ENCODE results near the gene KNDC1.

Gene KNDC1

DNA sequence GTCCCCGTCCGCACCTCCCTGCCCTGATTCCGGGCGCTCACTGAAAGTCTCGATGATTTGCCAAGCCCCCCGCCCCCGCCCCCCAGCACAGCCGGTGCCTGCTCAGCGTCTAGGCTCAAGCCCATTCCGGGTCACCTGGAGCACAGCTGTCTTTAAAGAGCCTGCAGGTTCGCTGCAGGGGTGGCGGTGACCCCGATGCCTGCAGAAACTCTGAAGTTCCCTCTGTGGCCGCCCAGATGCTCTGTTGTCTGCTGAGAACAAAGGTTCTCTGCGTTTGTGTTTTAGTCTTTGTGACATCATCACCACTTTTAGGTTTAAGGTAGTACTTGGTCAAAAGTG lies 78.4 kb downstream of the KNDC1 start:
- no peak overlapping the region for H2AFZ ChIP-seq (ENCODE audit: low read length)
- H3K4me1 ChIP-seq (ENCODE audit: low read length): peaks cover 6% of the 10 kb centered on the region; the same call in 1 of the 2 replicates
- TF ChIP-seq EZH2 (optimal IDR thresholded peaks at IDR 0.05; ENCODE audit: low read depth, low read length) (no peak), EZH2phosphoT487 (IDR thresholded peaks at IDR 0.05; ENCODE audit: low read length) (no peak)
- TF ChIP-seq, protein P1, sequence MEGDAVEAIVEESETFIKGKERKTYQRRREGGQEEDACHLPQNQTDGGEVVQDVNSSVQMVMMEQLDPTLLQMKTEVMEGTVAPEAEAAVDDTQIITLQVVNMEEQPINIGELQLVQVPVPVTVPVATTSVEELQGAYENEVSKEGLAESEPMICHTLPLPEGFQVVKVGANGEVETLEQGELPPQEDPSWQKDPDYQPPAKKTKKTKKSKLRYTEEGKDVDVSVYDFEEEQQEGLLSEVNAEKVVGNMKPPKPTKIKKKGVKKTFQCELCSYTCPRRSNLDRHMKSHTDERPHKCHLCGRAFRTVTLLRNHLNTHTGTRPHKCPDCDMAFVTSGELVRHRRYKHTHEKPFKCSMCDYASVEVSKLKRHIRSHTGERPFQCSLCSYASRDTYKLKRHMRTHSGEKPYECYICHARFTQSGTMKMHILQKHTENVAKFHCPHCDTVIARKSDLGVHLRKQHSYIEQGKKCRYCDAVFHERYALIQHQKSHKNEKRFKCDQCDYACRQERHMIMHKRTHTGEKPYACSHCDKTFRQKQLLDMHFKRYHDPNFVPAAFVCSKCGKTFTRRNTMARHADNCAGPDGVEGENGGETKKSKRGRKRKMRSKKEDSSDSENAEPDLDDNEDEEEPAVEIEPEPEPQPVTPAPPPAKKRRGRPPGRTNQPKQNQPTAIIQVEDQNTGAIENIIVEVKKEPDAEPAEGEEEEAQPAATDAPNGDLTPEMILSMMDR (IDR thresholded peaks at IDR 0.05; ENCODE audit: low read length): no peak
- H3K4me2 ChIP-seq (ENCODE audit: low read depth, low read length): no peak overlapping the region
- no peaks in the 10 kb centered on the region for H3K9me2 ChIP-seq (replicated peaks; ENCODE audit: insufficient read depth, low read length)
- H3K9ac ChIP-seq (ENCODE audit: low read length): no peak overlapping the region
- peaks cover 65% of the 10 kb centered on the region for H3K27me3 ChIP-seq (replicated peaks; ENCODE audit: insufficient read depth, low read length)
- H4K20me1 ChIP-seq (ENCODE audit: insufficient read depth, low read length): no peaks in the 10 kb centered on the region
- H3F3A ChIP-seq (ENCODE audit: insufficient read depth, low read length): no peaks in the 10 kb centered on the region
- no peaks in the 10 kb centered on the region for H3K36me3 ChIP-seq (replicated peaks; ENCODE audit: insufficient read depth, low read length)
- H3K9me3 ChIP-seq (replicated peaks; ENCODE audit: insufficient read depth, low read length): no peaks in the 10 kb centered on the region
- no peak overlapping the region for H3K27ac ChIP-seq (ENCODE audit: low read length)
- DNase-seq: no peak
- no peaks in the 10 kb centered on the region for H3K79me2 ChIP-seq (ENCODE audit: low read length)
- H3K4me3 ChIP-seq (ENCODE audit: low read length): no peak overlapping the region

- Histone ChIP-seq H3K4me1 (ENCODE audit: low read length) (peaks cover 6% of the 10 kb centered on the region; the same call in 1 of the 2 replicates), H4K20me1 (ENCODE audit: insufficient read depth, low read length) (no peaks in the 10 kb centered on the region), H3K79me2 (ENCODE audit: low read length) (no peaks in the 10 kb centered on the region), H3K9me3 (replicated peaks; ENCODE audit: insufficient read depth, low read length) (no peaks in the 10 kb centered on the region), H3K27ac (ENCODE audit: low read length) (no peak overlapping the region), H3K4me2 (ENCODE audit: low read depth, low read length) (no peak overlapping the region), H3K36me3 (replicated peaks; ENCODE audit: insufficient read depth, low read length) (no peaks in the 10 kb centered on the region), H3F3A (ENCODE audit: insufficient read depth, low read length) (no peaks in the 10 kb centered on the region), H3K27me3 (replicated peaks; ENCODE audit: insufficient read depth, low read length) (peaks cover 70% of the 10 kb centered on the region), H3K4me3 (ENCODE audit: low read length) (no peak overlapping the region), H3K9ac (ENCODE audit: low read length) (no peak overlapping the region), H2AFZ (ENCODE audit: low read length) (no peak overlapping the region), H3K9me2 (replicated peaks; ENCODE audit: insufficient read depth, low read length) (no peaks in the 10 kb centered on the region)
- TF ChIP-seq EZH2 (optimal IDR thresholded peaks at IDR 0.05; ENCODE audit: low read depth, low read length): no peak
- DNase-seq: no peak
Measured at GRCh38 chr10:133239990-133240389, 80.0 kb downstream of the KNDC1 start.

DNA sequence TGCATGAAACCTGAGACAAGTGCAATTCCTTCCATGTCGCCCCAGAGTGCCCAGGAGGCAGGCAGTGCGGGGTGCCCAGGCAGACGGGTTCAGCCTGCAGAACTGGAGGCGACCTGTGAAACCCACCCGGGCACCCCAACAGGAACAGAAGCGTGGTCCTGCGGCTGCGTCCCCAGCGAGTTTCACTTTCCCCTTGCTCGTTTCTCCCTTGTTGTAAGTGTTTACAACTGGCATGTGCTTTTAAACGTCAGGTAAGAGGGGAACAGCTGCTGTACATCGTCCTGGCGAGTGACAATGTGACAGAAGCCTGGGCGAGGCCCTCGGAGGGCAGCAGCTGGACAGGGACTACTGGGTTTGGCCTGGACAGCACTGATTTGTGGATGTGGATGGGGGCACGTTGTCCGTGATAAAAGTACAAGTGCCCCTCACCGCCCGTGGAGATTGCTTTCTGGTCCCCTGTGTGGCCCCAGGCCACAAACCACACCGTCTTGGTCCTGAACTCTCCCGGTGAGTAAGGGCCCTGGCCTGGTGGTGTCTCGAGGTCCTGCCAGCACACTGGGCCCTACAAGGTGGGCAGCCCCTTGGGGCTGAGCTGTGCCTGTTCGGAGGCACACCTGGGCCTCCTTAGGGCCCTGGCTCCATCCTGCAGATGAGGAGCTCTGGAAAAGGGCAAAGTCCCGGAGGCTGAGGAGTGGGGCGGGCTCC lies 81.6 kb downstream of the KNDC1 start:
- Histone ChIP-seq H3K27ac (ENCODE audit: low read length) (no peak overlapping the region), H3K36me3 (replicated peaks; ENCODE audit: insufficient read depth, low read length) (no peaks in the 10 kb centered on the region), H3K79me2 (ENCODE audit: low read length) (no peaks in the 10 kb centered on the region), H3K4me1 (ENCODE audit: low read length) (peaks cover 6% of the 10 kb centered on the region; the same call in 1 of the 2 replicates), H3K27me3 (replicated peaks; ENCODE audit: insufficient read depth, low read length) (peaks cover 70% of the 10 kb centered on the region), H3F3A (ENCODE audit: insufficient read depth, low read length) (no peaks in the 10 kb centered on the region), H2AFZ (ENCODE audit: low read length) (peak overlapping the region; percentile 60), H3K9ac (ENCODE audit: low read length) (no peak overlapping the region), H3K9me3 (replicated peaks; ENCODE audit: insufficient read depth, low read length) (no peaks in the 10 kb centered on the region), H4K20me1 (ENCODE audit: insufficient read depth, low read length) (no peaks in the 10 kb centered on the region), H3K4me3 (ENCODE audit: low read length) (peak overlapping the region; percentile 57), H3K9me2 (replicated peaks; ENCODE audit: insufficient read depth, low read length) (no peaks in the 10 kb centered on the region), H3K4me2 (ENCODE audit: low read depth, low read length) (peak overlapping the region; percentile 86)
- peak; percentile 39 for DNase-seq
- TF ChIP-seq EZH2 (optimal IDR thresholded peaks at IDR 0.05; ENCODE audit: low read depth, low read length) (no peak), EZH2phosphoT487 (IDR thresholded peaks at IDR 0.05; ENCODE audit: low read length) (no peak)
- TF ChIP-seq, protein P1 (IDR thresholded peaks at IDR 0.05; ENCODE audit: low read length): no peak

Data from MM.1S (cell line).